GM19452 (cell line): ENCODE data around the gene LNPEP.

Experiments used
- ATAC-seq: cut with Tn5 transposase; IDR thresholded peaks from one replicate; pipeline ENCODE4 v1.9.1; 2021; ENCODE audit not compliant: unreplicated experiment

LNPEP gene

GRCh38 chr5:96957254-96958049 lies 21.6 kb downstream of the LNPEP start:
- ATAC-seq, result peak; percentile 46

DNA sequence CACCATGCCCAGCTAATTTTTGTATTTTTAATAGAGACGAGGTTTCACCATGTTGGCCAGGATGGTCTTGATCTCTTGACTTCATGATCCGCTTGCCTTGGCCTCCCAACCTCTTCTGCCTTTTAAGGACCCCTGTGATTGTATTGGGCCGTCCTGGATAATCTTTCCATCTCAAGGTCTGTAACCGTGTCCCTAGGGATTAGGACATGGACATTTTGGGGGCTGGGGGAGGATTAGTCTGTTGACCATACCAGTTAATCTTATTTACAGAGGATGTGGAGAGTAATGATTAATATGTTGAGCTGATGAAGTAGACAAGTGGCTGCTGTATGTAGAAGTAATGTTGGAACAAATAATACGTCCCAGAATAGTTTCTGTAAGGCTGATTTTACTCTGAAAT lies 23.1 kb downstream of the LNPEP start:
- ATAC-seq, result no peak

DNA sequence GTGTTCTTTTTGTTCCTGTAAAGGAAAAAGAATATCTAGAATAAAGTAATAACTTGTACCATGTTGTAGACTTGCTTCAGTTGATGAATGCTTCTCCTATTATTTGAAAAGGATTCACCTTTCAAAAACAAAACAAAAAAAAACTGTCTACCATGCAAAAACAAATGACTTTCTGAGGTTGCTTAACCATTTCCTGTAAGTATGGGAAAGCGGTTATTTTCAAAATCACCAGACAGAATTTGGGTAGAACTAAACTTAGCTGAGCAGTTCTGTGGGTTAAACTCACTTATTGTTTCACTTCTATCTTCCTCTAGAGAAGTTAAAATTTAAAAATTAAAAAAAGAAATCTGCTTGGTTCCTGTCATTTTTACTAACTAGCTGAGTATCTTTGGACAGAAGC lies 25.2 kb downstream of the LNPEP start:
- ATAC-seq, result peak; percentile 50

- ATAC-seq, result no peak
These were observed 26.7 kb downstream of the LNPEP start for GRCh38 chr5:96962540-96962991.

- ATAC-seq, result peak; percentile 47
These were observed 27.4 kb downstream of the LNPEP start for GRCh38 chr5:96963267-96963666.

DNA sequence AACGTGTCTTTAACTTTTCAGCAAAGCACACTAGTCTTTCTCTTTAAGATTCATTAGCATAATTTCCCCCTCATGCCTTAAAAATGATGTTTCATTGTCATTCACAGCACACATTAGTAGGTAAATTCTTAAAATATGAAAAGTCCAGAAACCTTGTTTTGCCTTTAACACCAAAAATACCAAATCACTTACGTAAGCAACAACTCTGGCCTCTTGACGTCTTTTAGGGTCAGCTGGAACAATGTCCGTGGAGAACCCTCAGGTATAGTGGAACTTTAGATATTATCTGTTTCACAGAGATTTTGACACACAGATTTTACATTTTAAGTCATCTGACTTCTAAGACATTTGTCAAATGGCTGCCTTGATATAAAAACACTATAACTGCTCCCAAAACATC lies 30.9 kb downstream of the LNPEP start:
- ATAC-seq, result no peak

DNA sequence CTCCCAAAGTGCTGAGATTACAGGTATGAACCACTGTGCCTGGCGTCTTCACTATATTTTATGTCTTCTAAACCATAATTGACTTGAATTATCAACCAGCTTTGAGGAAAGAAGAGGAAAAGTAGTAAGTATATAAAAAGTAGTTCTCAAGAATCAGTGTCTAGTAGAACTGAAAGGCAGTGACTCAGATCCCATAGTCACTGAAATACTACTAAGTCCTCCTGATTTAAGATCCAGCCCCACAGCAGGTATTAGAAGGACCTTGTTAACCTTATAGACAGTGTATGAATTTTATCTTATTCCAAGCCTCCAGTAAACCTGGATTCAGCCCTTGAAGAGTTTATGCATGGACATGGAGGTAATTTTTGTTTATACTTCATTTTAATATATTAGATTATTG lies 31.5 kb downstream of the LNPEP start:
- no peak for ATAC-seq

DNA sequence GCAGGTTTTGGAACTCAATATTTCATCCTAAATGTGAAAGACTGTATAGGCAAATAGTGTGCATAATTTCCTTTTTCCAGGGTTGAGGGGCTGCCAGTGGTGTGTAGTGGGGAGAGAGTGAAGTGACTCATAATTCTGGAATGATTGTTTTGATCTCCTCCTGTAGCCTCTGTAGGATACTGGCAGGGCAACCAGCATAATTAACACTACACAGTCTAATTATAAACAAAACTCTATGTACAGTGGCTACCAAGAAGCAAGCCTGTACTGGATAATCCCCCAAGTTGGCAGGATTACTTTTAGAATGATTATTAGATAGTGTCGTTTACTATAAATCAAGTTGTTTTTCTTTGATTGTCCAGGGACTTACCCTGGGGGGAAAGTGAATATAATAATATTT lies 32.2 kb downstream of the LNPEP start:
- ATAC-seq, result no peak

GRCh38 chr5:96968614-96969013 lies 32.7 kb downstream of the LNPEP start:
- no peak for ATAC-seq

GRCh38 chr5:96969366-96969765 lies 33.5 kb downstream of the LNPEP start:
- no peak for ATAC-seq

GRCh38 chr5:96972599-96973334 lies 36.9 kb downstream of the LNPEP start:
- ATAC-seq, result no peak

- no peak for ATAC-seq
These were observed 37.9 kb downstream of the LNPEP start for GRCh38 chr5:96973532-96974401.

- ATAC-seq, result no peak
These were observed 39.8 kb downstream of the LNPEP start for GRCh38 chr5:96975656-96976055.

GRCh38 chr5:96977228-96977627 lies 41.3 kb downstream of the LNPEP start:
- ATAC-seq, result no peak

GRCh38 chr5:96978812-96979449 lies 43.1 kb downstream of the LNPEP start:
- ATAC-seq, result no peak

GRCh38 chr5:96984506-96985192 lies 48.8 kb downstream of the LNPEP start:
- ATAC-seq, result no peak

DNA sequence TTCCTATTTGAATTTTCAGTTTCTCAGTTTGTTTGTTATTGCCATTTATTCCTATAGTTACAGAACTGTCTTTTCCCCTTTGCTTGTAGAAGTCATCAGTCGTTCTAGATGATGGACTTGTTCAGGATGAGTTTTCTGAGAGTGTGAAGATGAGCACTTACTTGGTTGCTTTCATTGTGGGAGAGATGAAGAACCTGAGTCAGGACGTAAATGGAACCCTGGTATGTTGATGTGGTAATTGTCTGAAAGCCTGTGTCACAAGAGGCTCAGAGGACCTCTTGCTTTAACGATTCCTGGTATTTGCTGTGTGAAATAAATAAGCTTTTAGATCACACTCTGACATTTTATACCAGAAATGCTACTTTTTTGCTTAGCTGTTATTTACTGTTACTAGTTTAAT lies 50.6 kb downstream of the LNPEP start:
- ATAC-seq, result no peak

GRCh38 chr5:96990102-96990501 lies 54.2 kb downstream of the LNPEP start:
- ATAC-seq, result no peak

- ATAC-seq, result no peak
These were observed 55.8 kb downstream of the LNPEP start for GRCh38 chr5:96991708-96992107.

GRCh38 chr5:96993760-96994159 lies 57.9 kb downstream of the LNPEP start:
- no peak for ATAC-seq
